Measurements from ENCODE around the gene BANK1.

The BANK1 gene

DNA sequence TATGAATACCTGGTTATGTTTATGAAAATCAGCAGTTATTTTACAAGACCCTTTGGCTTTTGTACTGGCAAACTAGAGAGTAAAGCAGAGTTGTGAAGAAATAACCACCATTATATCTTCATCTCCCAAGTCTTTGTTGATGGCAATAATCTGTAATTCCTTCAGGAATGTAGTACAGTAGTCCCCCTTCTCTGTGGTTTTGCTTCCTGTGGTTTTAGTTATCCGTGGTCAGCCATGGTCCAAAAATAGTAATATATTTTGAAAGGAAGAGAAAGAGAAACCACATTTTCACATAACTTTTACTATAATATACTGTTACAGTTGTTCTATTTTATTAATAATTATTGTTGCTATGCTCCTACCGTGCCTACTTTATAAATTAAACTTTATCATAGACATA, 27.8 kb downstream of the BANK1 start:
- no peak for DNase-seq

DNA sequence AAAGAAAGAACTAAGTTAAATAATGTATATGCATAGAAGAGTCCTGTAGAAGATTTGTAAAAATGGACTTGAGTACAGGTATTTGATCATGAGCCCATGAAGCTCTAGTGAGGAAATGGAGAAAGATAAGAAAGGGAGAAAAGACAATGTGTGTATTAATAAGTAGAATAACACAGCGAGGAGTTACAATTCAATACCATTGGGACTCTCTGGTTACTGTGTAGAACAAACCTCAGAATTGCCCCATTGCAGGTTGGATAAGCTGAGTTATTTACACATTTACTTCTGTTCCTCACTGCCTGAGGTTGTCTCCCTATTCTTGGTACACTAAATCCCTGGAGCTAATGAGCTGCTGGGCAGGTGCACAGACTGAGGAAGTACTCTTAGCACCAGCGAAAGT, 33.3 kb downstream of the BANK1 start:
- DNase-seq: no peak

DNA sequence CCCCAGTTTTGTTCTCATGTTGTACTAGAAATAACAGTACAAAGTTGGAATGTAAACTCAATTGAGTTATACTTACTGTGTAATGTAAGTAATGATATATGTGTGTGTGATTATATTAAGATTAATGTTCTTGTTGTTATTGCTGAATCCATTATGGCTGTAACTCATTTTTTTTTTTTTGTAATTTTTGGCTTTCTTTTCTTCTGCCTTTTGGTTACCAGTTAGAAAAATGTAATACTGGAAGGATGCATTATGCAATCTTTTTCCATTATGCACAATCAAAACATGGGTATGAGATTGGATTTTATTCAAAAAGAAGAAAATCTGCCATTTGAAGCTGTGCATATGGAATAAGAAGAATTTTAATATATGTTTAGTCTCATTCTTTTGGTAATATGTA, 34.0 kb downstream of the BANK1 start:
- DNase-seq: no peak

DNA sequence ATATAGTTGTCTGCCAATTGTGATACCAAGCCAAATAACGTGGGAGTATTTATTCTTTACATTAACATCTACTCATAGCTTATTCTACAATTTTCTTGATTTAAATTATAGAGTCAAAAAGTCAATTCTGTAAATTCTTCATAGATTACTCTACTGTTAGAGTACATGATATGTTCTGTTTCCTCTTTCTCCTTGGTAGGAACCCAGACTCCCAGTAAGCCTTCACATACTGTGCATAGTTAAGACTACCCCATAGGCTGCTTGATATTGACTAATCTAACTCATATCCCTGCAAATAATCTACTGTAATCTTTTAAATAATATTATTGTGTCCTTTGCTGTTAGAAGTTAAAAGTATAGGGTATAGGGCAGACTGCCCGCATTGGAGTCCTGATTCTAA, 35.4 kb downstream of the BANK1 start:
- no peak for DNase-seq

DNA sequence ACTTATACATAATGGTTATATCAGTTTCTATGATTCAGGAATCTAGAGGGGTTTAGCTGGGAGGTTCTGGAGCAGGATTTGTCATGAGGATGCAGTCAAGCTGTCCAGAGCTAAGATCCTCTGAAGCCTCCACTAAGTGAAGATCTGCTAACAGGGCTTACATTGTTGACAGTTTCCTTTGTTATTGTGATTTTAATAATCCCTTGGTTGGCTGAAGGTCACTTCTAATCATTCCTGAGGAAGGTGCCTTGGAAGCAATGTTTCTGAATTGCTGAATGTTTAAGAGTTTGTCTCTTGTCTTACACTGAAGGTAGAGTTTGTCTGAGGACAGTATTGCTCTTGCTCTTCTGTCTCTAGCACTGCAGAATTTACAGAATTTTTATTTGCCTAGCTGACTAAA, 41.3 kb downstream of the BANK1 start:
- no peak for DNase-seq

DNA sequence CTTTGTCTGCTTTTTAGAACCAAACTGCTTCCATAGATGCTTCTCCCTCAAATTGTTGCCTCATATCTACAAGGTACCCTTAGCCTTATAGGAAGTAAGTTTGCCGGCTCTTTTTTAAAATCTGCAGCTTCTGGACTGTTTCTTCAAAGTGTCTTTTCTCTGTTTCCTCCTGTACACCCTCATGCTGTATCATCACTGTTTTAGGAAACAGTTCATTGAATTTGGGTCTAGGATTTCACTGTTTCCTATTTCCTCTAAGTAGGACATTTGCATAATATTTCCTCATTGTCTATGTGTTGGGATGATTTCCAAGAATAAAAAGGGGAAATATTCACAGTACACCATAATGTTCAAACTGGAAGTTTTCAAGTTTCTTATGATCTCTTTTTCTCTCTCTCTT, 43.0 kb downstream of the BANK1 start:
- DNase-seq: no peak

DNA sequence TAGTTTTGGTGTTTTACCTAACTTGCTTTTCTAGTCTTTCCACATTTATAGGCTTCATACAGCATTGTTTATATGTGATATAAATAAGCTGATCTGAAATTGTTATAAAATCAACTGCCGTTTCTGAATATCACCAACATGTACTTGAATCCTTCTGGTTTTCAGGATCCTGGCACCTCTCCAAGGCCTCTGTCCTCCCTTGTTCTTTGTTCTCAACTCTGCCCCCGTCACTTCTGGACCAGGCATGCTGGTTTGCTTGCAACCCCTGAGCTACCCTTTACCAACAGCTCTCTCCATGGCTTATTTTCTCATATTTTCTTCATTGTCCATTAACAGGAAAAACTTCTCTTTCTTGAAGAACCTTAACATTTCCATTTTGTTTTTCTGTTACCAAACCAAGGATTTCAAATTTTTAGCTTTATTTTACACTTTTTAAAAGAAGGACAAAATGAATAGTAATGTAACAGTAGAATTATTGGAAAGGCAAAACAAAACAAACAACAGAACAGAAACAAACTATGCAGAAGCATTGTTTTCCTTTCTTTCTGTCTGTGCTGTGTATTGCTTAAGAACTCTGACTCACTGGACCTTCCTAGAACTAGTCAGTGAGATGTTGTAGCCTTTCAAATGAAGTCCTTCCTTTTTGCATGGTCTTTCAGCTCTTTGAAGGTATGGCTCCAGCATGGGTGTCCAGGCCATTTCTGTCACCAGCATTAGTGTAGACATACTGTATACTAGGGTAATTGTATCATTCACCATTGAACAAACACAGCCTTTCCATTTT, 44.8 kb downstream of the BANK1 start:
- DNase-seq: no peak

DNA sequence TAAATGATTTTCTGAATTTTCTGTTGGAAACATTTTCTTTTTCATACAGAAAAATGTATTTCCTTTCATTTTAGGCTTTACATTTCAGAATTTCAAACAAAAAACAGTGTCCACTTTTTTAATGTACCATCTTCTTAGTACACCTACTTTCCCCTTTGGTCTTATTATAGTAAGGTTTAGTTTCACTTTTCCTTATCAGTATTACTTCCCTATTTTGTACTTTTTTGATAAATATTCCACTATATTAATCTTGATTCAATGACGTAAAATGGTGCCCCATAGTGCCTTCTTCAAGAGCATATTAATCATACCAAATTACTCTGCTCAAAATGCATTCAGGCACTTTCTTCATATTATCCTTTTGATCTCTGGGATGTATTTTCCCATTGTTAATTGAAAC, 52.5 kb downstream of the BANK1 start:
- DNase-seq: no peak

DNA sequence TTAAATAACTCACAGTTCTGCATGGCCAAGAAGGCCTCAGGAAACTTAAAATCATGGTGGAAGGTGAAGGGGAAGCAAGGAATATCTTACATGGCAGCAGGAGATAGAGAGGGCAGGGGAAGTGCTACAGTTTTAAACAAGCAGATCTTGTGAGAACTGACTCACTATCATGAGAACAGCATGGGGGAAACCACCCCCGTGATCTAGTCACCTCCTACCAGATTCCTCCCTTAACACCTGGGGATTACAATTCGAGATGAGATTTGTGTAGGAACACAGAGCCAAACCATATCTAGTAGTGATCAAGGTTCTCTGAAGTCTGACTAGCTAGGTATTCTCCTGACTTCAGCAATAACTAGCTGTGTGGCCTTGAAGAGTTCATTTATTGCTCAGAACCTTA, 56.0 kb downstream of the BANK1 start:
- no peak for DNase-seq

DNA sequence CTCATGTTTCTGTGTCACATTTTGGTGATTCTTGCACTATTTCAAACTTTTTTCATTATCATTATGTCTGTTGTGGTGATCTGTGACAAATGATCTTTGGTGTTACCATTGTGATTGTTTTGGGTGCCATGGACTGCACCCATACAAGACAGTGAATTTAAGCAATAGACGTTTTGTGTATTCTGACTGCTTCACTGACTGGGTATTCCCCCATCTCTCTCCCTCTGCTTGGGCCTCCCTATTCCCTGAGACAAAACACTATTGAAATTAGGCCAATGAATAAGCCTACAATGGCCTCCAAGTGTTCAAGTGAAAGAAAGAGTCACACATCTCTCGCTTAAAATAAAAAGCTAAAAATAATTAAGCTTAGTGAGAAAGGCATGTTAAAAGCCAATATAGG, 60.2 kb downstream of the BANK1 start:
- no peak for DNase-seq

DNA sequence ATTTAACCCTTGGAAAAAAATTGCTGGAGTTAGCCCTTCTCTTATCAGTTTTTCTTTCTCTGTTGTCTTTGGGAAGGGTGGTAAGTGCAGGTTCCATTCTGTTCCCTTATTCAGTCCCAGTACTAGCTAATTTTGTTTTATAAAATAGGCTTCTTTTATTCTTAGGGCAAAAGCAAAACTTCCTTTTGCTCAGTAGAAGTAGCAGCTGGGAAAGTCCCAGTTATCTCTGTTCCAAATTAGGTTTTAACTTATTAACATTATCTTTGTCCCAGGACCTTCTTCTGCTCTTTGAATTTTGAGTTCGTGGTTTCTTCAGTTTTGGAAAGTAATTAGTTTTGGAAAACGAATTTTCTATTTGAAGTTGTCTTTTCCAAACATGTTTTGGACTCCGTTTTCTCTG, 61.1 kb downstream of the BANK1 start:
- DNase-seq: no peak

DNA sequence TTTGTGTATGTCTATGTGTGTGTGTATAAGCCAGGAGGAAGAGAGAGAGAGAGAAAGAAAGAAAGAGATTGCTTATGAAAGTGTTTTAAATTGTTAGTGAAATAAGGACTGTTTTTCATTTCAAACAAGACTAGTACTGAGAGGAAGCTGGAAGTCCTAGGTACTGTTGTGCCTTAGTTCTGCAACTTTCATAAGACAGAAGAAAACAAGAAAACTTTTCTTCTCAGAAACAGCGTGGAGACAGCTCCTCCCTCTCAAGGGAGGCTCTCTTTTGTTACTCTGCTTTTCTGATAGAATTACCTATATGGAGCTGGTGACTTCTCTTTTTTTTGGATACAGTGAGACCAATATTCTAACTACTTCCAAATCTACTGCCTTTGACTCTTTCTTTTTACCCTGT, 62.5 kb downstream of the BANK1 start:
- DNase-seq: no peak

DNA sequence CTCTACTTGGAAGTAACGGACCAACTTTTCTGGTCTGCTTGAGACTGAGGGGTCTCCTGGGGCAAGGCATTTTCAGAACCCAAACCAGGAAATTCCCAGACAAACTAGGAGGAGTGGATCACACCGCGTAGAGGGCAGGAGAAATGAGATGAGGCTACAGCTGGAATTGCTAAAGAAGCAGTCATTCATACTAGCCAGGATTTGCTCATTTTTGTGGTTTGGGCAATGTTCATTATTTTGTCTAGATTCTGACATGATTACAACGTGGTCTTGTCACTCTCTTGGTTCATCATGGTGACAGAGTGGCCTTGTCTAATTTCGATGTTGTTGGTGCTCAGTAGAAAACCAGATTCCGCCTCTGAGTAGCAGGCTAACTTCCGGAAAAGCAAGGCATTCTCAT, 63.2 kb downstream of the BANK1 start:
- no peak for DNase-seq

DNA sequence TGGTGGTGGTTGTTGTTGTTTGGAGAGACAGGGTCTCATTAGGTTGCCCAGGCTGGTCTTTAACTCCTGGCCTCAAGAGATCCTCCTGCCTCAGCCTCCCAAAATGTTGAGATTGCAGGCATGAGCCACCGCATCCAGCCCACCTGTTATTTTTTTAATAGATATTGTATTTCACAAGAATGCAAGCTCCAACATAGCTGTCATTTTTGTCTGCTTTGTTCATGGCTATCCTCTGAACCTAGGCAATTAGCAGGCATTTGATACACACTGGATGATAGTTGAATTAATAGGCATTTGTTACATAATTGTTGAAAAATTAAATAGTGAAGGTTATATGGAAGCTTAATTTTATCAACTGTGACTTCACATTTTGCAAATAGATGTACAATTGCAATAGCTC, 64.7 kb downstream of the BANK1 start:
- no peak for DNase-seq

DNA sequence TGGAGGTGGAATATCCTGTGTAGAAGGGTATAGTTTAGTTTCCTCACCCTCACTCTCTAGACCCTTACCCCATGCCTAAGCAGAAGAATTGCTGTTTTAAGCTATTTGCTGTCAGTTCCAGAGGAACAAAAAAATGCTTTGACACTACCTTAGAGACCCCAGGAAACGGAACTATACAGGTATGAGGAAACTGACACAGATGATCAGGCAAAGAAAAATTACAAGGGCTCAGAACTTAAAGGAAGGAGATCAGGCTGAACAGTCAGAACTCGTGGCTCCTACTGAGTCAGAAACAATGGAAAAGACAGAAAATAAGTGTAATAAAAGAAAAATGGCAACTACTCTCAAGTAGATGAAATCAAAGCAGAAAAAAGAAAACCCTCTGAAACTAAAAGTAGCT, 65.6 kb downstream of the BANK1 start:
- DNase-seq: no peak

DNA sequence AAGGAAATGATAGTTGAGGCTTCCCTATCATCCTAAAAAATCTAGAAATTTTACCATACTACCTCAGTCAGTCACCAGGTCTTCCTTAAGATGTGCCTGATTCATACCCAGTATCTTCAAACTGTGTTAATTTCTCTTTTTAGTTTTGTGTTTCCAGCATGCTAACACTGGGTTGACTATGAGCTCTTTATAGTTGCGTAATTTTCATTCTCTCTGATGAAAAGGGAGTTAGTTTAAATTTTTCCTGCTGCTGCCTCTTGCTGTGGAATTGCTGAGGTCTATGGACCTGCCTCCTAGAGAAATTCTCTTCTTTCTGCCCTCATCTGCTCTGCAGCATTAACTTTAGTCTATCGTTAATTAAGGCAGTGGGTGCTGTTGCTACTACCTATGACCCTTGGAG, 66.6 kb downstream of the BANK1 start:
- no peak for DNase-seq

DNA sequence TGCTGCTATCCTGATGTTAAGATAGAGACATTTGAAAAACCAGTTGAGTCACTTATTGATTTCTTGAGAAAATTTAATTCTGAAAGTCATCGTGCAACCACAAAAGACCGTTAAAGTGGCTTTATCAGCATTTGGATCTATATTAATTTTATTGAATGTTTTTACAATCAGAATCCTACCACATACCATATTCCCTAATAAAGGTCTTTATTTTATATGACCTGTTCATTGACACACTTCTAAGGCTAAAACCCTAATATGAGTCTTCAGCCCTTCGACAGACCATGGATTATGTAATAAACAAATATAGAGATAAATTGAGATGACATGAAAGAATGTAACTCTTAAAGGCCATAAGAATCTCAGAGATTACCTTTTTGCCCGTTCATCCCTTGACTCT, 68.1 kb downstream of the BANK1 start:
- no peak for DNase-seq

DNA sequence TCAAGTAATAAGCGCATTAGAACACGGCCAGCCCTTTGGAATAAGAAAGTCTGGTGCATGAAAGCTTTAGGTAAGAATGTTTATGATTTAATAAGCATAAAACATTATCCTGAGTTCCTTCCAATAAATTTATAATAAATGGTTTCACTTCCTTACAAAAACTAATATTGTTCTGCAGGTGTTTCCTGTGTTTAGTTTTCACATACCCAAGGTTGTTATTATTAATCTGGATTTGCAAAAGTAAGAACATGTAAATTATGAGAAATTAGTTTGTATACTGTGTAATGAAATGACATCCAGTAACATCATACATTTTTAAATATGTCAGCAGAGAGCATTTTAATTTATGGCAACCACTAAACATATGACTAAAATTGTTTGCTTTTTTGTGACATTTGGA, 72.1 kb downstream of the BANK1 start:
- no peak for DNase-seq

DNA sequence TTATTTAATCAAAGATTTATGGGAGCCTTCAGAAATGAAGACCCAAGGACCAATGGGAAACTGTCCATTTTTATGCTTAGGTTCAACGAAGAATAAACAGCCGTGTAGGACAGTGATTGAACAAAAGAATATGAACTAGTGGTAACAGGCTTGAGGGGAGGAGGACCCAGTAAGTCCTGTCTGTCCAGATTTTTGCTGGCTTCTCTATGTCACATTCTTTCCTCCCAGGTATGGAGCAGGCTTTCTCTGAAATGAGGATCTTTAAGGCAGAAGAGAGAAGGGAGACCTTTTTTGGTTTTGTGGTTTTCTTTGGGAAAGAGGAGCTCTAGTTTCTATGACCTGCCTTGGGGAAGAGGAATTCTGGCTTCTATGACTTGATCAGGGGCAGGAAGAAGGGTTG, 74.1 kb downstream of the BANK1 start:
- no peak for DNase-seq

DNA sequence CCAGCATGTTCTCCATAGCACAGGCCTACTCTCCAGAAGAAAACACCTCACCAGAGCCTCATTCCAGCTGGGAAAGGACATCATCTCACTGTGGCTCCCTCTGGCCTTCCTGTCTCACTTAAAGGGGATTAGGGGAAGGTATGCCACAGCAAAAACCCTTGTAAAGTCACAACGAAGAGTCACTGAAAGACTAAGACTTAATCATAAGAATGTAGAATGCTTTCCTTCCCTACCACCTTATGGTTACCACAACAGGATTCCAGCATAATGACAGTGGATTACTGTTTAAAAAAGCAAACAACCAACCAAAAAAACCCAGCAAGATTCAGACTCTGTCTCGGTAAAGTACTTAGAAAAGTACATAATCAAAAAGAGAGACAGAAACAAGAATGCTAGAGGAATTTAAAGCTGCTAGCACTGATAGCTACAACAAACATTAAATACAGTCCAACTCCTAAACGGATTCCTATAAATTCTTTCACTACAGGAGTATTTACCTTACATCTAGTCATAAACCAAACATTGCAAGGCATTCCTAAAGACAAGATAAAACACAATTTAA, 75.1 kb downstream of the BANK1 start:
- DNase-seq: no peak

DNA sequence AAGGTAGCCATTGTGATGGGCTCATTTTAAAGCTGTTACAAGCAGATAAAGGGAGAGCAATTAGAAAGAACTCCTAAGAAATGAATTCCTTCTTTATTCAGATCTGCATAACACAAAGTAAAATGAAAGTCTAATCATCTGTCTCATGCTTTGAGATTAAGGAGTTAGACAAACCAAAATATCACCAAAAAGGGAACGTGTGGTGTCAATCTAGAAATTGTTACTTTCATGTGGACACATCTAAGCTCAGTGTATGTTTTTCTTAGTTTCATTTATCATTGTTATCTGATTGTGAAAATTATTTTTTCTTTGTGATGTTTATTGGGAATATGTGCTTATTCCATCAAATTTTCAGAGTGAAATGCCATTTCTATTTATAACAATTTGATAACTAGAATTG, 80.3 kb downstream of the BANK1 start:
- DNase-seq: no peak

DNA sequence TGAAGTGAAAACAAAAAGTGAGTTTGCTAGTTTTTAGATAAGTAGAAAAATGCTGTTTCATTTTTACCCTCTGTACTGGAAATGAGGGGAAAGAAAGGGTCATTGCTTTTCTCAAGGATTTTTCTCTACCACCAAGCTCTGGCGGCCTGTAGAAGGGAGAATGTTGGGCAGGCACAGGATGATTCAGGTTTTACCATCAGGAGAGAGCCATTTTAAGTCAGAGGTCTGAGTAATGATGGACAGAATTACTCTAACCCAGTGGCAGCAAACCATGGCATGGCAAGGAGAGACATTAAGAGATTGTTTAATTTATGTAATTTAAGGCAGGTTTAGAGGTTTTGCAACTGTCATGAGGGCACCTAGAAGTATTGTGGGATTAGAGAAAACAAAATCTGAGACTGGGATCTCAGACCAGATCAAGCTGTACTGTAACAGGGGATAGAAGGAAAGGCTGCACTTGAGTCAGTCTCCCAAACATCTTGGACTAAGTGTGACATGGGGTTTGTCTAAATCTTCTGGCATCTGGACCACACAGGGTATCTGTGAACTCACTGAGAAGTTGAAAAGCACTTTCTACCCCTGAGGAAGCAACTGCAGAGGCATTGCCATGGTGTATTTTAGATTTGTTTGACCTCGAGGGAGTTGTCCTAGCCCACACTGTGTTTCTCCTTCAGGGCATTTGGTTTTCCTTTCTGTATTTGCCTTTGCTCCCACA, 81.6 kb downstream of the BANK1 start:
- DNase-seq: no peak

DNA sequence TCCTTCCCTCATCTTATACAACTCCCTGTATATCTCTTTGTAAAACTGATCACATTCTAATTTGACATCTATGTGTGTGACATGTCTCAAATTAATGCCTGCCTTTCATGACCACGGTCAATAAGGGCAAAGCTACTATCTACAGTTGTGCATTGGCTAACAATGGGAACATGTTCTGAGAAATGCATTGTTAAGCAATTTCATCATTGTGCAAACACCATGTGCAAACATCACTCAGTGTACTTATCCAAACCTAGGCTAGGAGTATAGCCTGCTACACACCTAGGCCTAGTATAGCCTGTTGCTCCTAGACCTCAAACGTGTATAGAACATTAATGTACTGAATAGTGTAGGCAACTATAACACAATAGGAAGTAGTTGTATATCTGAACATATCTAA, 95.0 kb downstream of the BANK1 start:
- DNase-seq: no peak

DNA sequence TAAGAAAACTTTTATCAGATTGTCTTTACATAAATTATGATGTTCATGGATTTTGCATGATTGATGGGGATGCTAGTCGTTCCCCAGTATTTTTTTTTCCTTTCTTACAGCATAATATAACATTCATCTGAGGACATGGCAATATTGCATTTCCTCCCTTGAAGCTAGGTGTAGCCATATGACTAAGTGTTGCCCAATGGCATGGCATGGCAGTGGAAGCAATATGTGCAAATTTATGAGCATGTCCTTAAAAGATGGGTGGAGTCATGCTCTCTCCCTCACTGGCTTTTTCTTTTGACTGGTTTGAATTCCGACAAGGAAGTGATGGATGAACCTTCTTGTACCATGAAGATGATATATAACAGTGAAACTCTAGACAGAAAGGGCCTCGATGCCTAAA, 96.3 kb downstream of the BANK1 start:
- no peak for DNase-seq

DNA sequence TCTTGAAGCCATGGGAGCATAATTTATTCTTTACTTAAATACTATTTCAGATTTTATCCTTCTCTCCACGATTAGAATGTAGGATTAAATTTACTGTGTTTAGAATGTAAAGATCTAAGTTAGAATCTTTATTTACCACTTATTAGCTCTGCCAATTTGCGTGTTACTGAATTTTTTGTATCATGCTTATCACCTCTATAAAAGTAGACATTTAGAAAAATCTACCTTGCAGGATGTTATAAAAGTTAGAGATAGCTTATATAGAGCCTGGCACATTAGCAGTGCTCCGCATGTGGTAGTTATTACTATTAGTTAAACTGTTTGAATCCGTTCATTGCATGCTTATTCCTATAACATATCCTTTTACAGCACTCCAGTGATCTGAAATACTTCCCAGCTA, 97.9 kb downstream of the BANK1 start:
- DNase-seq: no peak

Measured in activated CD8-positive, alpha-beta memory T cell treated with anti-CD3 and anti-CD28 coated beads, Interleukin-2, amount 50 U/mL, for 4 hours (primary cell).